ENCODE measurements around the gene FUT6.

Gene FUT6

GRCh38 chr19:5881543-5882299 is 42.2 kb upstream of the FUT6 start:
- Histone ChIP-seq H3K4me3 (ENCODE audit: low read length) (no peak overlapping the region), H3K4me2 (ENCODE audit: low read length) (no peak overlapping the region), H3K9me3 (ENCODE audit: insufficient read depth, low read length) (no peaks in the 10 kb centered on the region), H3K9ac (ENCODE audit: low read length) (no peak overlapping the region), H3K27ac (ENCODE audit: low read length) (no peak overlapping the region), H4K20me1 (ENCODE audit: insufficient read depth, low read length) (no peaks in the 10 kb centered on the region), H3K79me2 (ENCODE audit: low read length) (no peaks in the 10 kb centered on the region), H3K4me1 (ENCODE audit: low read length) (peaks cover 5% of the 10 kb centered on the region; the same call in 1 of the 2 replicates), H3K36me3 (replicated peaks; ENCODE audit: low read depth, low read length) (no peaks in the 10 kb centered on the region), H2AFZ (ENCODE audit: low read depth, low read length) (no peak overlapping the region), H3K27me3 (ENCODE audit: low read depth, low read length) (peaks cover 16% of the 10 kb centered on the region)
- no peak for TF ChIP-seq EZH2phosphoT487 (IDR thresholded peaks at IDR 0.05; ENCODE audit: low read depth)
- TF ChIP-seq, protein P1, sequence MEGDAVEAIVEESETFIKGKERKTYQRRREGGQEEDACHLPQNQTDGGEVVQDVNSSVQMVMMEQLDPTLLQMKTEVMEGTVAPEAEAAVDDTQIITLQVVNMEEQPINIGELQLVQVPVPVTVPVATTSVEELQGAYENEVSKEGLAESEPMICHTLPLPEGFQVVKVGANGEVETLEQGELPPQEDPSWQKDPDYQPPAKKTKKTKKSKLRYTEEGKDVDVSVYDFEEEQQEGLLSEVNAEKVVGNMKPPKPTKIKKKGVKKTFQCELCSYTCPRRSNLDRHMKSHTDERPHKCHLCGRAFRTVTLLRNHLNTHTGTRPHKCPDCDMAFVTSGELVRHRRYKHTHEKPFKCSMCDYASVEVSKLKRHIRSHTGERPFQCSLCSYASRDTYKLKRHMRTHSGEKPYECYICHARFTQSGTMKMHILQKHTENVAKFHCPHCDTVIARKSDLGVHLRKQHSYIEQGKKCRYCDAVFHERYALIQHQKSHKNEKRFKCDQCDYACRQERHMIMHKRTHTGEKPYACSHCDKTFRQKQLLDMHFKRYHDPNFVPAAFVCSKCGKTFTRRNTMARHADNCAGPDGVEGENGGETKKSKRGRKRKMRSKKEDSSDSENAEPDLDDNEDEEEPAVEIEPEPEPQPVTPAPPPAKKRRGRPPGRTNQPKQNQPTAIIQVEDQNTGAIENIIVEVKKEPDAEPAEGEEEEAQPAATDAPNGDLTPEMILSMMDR (IDR thresholded peaks at IDR 0.05; ENCODE audit: low read depth, low read length), result no peak

GRCh38 chr19:5880604-5881078 is 41.1 kb upstream of the FUT6 start:
- no peaks in the 10 kb centered on the region for H4K20me1 ChIP-seq (ENCODE audit: insufficient read depth, low read length)
- no peak overlapping the region for H3K4me3 ChIP-seq (ENCODE audit: low read length)
- H3K4me1 ChIP-seq (ENCODE audit: low read length), result peaks cover 5% of the 10 kb centered on the region; the same call in 1 of the 2 replicates
- H2AFZ ChIP-seq (ENCODE audit: low read depth, low read length), result no peak overlapping the region
- H3K27me3 ChIP-seq (ENCODE audit: low read depth, low read length), result peaks cover 16% of the 10 kb centered on the region
- no peaks in the 10 kb centered on the region for H3K36me3 ChIP-seq (replicated peaks; ENCODE audit: low read depth, low read length)
- H3K27ac ChIP-seq (ENCODE audit: low read length), result no peak overlapping the region
- no peak for TF ChIP-seq EZH2phosphoT487 (IDR thresholded peaks at IDR 0.05; ENCODE audit: low read depth)
- TF ChIP-seq, protein P1 (IDR thresholded peaks at IDR 0.05; ENCODE audit: low read depth, low read length), result no peak
- H3K79me2 ChIP-seq (ENCODE audit: low read length), result no peaks in the 10 kb centered on the region
- no peak overlapping the region for H3K4me2 ChIP-seq (ENCODE audit: low read length)
- no peaks in the 10 kb centered on the region for H3K9me3 ChIP-seq (ENCODE audit: insufficient read depth, low read length)
- no peak overlapping the region for H3K9ac ChIP-seq (ENCODE audit: low read length)

DNA sequence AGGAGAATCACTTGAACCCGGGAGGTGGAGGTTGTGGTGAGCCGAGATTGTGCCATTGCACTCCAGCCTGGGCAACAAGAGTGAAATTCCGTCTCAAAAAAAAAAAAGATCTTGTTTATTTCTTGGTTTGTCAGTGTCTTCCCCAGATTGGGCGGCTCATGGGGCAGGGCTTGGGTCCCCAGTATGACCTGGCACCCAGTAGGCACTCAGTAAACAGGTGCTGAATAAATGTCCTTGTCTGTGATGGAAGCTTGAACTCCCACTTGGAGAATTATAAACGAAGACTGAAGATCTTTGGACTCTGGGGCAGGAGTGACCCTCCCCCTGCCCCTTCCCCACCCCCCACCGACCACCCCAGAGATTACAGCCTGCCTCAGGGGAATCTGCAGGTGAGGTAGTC is 40.7 kb upstream of the FUT6 start:
- Histone ChIP-seq H3K4me2 (ENCODE audit: low read length) (no peak overlapping the region), H3K9me3 (ENCODE audit: insufficient read depth, low read length) (no peaks in the 10 kb centered on the region), H4K20me1 (ENCODE audit: insufficient read depth, low read length) (no peaks in the 10 kb centered on the region), H3K79me2 (ENCODE audit: low read length) (no peaks in the 10 kb centered on the region), H3K9ac (ENCODE audit: low read length) (no peak overlapping the region), H3K36me3 (replicated peaks; ENCODE audit: low read depth, low read length) (no peaks in the 10 kb centered on the region), H3K4me3 (ENCODE audit: low read length) (no peak overlapping the region), H3K27ac (ENCODE audit: low read length) (no peak overlapping the region), H3K4me1 (ENCODE audit: low read length) (peaks cover 5% of the 10 kb centered on the region; the same call in 1 of the 2 replicates), H2AFZ (ENCODE audit: low read depth, low read length) (no peak overlapping the region), H3K27me3 (ENCODE audit: low read depth, low read length) (peaks cover 16% of the 10 kb centered on the region)
- TF ChIP-seq EZH2phosphoT487 (IDR thresholded peaks at IDR 0.05; ENCODE audit: low read depth), result no peak
- TF ChIP-seq, protein P1 (IDR thresholded peaks at IDR 0.05; ENCODE audit: low read depth, low read length), result no peak

GRCh38 chr19:5877882-5878281 is 38.4 kb upstream of the FUT6 start:
- no peak overlapping the region for H3K4me3 ChIP-seq (ENCODE audit: low read length)
- no peak overlapping the region for H3K9ac ChIP-seq (ENCODE audit: low read length)
- no peaks in the 10 kb centered on the region for H3K4me1 ChIP-seq (ENCODE audit: low read length)
- H3K36me3 ChIP-seq (replicated peaks; ENCODE audit: low read depth, low read length), result no peaks in the 10 kb centered on the region
- no peak overlapping the region for H2AFZ ChIP-seq (ENCODE audit: low read depth, low read length)
- no peaks in the 10 kb centered on the region for H3K79me2 ChIP-seq (ENCODE audit: low read length)
- no peak overlapping the region for H3K4me2 ChIP-seq (ENCODE audit: low read length)
- no peak overlapping the region for H3K27ac ChIP-seq (ENCODE audit: low read length)
- no peak for TF ChIP-seq EZH2phosphoT487 (IDR thresholded peaks at IDR 0.05; ENCODE audit: low read depth)
- TF ChIP-seq, protein P1 (IDR thresholded peaks at IDR 0.05; ENCODE audit: low read depth, low read length), result no peak
- H4K20me1 ChIP-seq (ENCODE audit: insufficient read depth, low read length), result no peaks in the 10 kb centered on the region
- H3K27me3 ChIP-seq (ENCODE audit: low read depth, low read length), result peaks cover 16% of the 10 kb centered on the region
- H3K9me3 ChIP-seq (ENCODE audit: insufficient read depth, low read length), result no peaks in the 10 kb centered on the region
